ENCODE data around the gene PDCD4.

DNA sequence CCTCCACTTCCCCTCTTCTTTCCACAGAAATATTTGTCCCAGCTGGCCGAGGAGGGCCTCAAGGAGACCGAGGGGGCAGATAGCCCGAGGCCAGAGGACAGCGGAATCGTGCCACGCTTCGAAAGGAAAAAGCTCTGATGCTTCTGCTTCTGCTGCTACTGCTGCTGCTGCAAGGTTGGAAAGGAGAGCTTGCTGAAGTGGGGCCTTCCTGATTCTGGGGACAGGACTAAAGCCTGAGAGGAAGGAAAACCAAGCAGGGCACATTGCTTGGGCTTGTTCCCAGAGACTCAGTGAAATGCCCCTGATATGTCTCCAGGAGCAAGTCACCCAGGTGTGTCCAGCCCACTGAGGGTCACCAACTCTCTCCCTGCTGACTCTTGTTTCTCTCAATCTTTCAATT, 35.9 kb upstream of the PDCD4 start:
- TF ChIP-seq CBFB (IDR thresholded peaks at IDR 0.05; ENCODE audit: low read depth) (no peak), BHLHE40 (IDR thresholded peaks at IDR 0.05; ENCODE audit: borderline replicate concordance in 1 of 2, low read depth in 2 of 2, low read length in 1 of 2) (no peak), POLR2A (IDR thresholded peaks at IDR 0.05; ENCODE audit: low read depth, low read length) (no peak), CEBPB (IDR thresholded peaks at IDR 0.05; ENCODE audit: borderline replicate concordance in 1 of 2, low read depth in 2 of 2, low read length in 2 of 2) (no peak), SIN3A (IDR thresholded peaks at IDR 0.05; ENCODE audit: low read depth, low read length) (no peak), YBX1 (IDR thresholded peaks at IDR 0.05) (no peak), NFXL1 (IDR thresholded peaks at IDR 0.05; ENCODE audit: borderline replicate concordance) (no peak), SPI1 (IDR thresholded peaks at IDR 0.05; ENCODE audit: borderline replicate concordance, insufficient read depth, low read depth, low read length) (no peak), NR2C2 (IDR thresholded peaks at IDR 0.05; ENCODE audit: borderline replicate concordance, control insufficient read depth, insufficient read length, low read depth) (no peak)
- TF ChIP-seq, protein P1, sequence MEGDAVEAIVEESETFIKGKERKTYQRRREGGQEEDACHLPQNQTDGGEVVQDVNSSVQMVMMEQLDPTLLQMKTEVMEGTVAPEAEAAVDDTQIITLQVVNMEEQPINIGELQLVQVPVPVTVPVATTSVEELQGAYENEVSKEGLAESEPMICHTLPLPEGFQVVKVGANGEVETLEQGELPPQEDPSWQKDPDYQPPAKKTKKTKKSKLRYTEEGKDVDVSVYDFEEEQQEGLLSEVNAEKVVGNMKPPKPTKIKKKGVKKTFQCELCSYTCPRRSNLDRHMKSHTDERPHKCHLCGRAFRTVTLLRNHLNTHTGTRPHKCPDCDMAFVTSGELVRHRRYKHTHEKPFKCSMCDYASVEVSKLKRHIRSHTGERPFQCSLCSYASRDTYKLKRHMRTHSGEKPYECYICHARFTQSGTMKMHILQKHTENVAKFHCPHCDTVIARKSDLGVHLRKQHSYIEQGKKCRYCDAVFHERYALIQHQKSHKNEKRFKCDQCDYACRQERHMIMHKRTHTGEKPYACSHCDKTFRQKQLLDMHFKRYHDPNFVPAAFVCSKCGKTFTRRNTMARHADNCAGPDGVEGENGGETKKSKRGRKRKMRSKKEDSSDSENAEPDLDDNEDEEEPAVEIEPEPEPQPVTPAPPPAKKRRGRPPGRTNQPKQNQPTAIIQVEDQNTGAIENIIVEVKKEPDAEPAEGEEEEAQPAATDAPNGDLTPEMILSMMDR (IDR thresholded peaks at IDR 0.05 in 2 of 3, conservative IDR thresholded peaks at IDR 0.05 in 1 of 3; ENCODE audit: control insufficient read depth in 2 of 3, extremely low read depth in 1 of 3, insufficient read depth in 1 of 3, low read depth in 3 of 3, low read length in 3 of 3), result no peak
- TF ChIP-seq, protein P2, sequence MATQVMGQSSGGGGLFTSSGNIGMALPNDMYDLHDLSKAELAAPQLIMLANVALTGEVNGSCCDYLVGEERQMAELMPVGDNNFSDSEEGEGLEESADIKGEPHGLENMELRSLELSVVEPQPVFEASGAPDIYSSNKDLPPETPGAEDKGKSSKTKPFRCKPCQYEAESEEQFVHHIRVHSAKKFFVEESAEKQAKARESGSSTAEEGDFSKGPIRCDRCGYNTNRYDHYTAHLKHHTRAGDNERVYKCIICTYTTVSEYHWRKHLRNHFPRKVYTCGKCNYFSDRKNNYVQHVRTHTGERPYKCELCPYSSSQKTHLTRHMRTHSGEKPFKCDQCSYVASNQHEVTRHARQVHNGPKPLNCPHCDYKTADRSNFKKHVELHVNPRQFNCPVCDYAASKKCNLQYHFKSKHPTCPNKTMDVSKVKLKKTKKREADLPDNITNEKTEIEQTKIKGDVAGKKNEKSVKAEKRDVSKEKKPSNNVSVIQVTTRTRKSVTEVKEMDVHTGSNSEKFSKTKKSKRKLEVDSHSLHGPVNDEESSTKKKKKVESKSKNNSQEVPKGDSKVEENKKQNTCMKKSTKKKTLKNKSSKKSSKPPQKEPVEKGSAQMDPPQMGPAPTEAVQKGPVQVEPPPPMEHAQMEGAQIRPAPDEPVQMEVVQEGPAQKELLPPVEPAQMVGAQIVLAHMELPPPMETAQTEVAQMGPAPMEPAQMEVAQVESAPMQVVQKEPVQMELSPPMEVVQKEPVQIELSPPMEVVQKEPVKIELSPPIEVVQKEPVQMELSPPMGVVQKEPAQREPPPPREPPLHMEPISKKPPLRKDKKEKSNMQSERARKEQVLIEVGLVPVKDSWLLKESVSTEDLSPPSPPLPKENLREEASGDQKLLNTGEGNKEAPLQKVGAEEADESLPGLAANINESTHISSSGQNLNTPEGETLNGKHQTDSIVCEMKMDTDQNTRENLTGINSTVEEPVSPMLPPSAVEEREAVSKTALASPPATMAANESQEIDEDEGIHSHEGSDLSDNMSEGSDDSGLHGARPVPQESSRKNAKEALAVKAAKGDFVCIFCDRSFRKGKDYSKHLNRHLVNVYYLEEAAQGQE (IDR thresholded peaks at IDR 0.05; ENCODE audit: low read depth, low read length), result no peak
- TF ChIP-seq, protein P3, sequence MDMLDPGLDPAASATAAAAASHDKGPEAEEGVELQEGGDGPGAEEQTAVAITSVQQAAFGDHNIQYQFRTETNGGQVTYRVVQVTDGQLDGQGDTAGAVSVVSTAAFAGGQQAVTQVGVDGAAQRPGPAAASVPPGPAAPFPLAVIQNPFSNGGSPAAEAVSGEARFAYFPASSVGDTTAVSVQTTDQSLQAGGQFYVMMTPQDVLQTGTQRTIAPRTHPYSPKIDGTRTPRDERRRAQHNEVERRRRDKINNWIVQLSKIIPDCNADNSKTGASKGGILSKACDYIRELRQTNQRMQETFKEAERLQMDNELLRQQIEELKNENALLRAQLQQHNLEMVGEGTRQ (IDR thresholded peaks at IDR 0.05; ENCODE audit: borderline replicate concordance, low read depth, low read length), result no peak

All from GM12878 (cell line).